Measurements from ENCODE around the gene ADARB1. TPM values are rescaled to one million over a fixed set of nuclear protein-coding genes. Genes with fewer than 3 reads are reported as not detected.

The ADARB1 gene
- total and polyA plus RNA-seq, 5 donors, result 9.1 to 23.8 (median 19.2) TPM

DNA sequence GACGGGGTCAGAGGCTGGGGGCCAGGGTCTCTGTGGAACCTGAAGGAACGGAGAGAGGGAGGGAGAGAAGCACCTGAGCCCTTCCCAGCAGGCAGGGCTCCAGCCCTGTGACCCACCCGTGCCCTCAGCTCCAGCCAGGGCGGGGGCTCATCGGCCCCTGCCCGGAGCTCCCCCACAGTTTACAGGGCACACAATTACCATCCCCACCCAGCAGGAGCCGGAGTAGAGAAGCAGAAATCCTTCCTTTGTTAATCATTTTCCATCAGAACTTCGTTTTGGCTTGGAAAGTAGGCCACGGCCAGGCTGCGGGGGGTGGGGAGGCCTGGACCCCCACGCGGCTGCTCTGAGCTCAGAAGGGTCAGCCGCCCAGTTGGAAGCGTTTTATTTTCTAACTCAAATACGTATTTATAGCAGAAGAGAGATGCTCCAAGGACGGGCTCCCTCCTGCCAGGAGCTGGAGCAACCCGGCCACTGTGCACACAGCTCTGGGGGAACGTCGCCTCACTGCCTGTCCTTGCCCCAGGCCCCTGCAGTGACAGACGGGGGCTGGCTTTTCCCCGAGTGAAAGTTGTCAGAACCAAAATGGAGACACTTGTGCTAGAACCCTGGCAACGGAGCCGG is 42.7 kb upstream of the ADARB1 start:
- Histone ChIP-seq H3K4me1 (ENCODE audit: control insufficient read depth, insufficient read depth, low read length) (peaks cover 13% of the 10 kb centered on the region), H3K27me3 (ENCODE audit: control insufficient read depth, insufficient read depth) (no peaks in the 10 kb centered on the region), H3K9me3 (ENCODE audit: control insufficient read depth, low read length) (no peaks in the 10 kb centered on the region), H3K4me3 (ENCODE audit: low read length) (no peak overlapping the region), H3K27ac (ENCODE audit: low read length) (no peak overlapping the region)
- intact Hi-C loops (cut with DNase I), result no loop called here
- ATAC-seq (no peak), DNase-seq (peak in 1 of 3 donors; percentile 39)
- 69% methylated on average over 23 of the region's 23 CpGs for WGBS

DNA sequence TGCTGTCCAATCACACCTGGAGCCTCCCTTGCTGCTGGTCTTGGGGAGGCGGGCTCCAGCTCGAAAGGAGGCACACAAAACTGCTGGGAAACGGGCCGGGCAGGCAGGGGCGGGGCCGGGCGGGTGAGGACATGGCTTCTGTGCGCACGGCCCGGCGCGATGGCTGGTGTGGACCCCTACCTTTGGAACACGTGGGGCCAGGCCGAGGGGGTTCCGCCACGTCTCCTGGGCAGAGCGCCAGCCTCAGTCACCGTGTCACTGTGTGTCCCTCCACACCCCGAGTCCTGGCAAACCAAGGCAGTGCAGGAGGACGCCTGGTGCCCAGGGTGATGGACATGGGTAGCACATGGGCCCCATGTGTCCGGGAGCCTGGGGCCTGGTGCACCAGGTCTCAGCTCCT is 42.0 kb upstream of the ADARB1 start:
- intact Hi-C loops (cut with DNase I), result no loop called here
- Histone ChIP-seq H3K27me3 (ENCODE audit: control insufficient read depth, insufficient read depth) (no peaks in the 10 kb centered on the region), H3K4me3 (ENCODE audit: low read length) (no peak overlapping the region), H3K27ac (ENCODE audit: low read length) (no peak overlapping the region), H3K4me1 (ENCODE audit: control insufficient read depth, insufficient read depth, low read length) (peaks cover 13% of the 10 kb centered on the region), H3K9me3 (ENCODE audit: control insufficient read depth, low read length) (no peaks in the 10 kb centered on the region)
- 82% methylated on average over 21 of the region's 21 CpGs for WGBS
- ATAC-seq (no peak), DNase-seq (peak in 2 of 3 donors; percentile 65 to 72)

DNA sequence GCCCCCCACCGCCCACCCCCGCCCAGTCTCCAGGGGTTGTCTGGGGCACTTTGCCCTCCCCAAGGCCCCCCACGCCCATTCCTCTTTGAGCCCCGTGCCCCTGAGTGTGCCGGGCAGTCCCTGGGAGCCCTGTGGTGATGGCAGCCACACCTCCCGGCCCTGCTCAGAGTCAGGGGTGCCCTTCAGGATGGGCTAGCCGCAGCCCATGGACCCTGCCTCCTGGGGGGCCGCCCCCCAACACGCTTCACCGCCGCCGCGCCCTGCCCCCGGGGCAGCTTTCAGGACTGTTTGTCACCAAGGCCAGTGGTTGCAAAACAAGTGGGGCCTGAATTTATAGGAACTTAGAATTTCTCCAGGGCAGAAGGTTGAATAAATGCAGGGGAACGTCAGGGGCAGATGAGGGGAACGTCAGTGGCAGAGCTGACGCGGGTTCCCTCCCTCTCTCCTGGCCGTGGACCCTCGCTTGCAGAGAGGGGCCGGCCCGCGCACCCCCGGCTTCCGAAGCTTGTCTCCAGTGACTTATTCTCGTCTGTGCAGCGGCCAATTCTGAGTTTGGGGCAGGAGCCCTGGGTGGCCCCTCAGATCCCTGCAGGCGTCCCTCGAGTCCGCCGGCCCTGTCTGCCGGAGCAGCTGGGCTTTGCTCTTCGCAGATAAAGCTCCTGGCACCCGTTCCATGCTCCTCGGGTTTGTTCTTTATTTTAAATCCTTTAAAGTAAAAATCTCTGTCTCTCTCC is 41.2 kb upstream of the ADARB1 start:
- peak; percentile 8 to 22 for ATAC-seq

DNA sequence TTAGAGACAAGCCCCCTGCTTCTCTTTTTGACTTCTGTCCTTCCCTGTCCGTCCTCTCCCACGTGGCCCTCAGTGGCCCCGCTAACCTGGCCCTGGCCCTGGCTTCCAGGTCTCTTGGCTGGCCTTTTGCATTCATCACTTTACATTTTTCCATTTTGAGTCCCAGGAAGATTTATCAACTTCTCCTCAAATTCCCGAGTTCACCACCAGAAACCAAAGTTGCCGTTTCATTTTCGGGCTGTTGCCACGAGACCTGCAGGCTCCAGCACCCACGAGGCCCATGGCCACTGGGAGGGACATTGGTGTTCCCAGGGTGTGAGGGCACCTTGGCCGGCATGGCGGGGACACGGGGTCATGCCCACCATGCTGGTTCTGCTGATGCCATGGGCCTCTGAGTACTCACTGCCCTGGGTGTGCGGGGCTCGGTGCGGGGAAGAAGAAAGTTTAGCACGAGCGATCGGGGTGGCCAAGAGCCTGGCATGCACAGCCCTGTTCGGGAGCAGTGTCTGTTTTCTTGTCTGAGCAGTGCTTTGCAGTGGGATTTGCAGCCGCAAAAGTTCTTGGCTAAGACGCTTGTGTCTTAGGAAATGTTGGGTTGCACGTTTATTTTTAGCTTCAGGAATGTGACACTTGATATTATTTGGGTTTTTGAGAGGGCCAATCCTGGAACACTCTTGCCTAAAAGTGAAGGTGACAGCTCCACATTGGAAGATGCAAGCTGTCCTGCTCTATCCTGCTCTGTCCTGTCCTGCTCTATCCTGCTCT is 40.4 kb upstream of the ADARB1 start:
- Histone ChIP-seq H3K4me1 (ENCODE audit: control insufficient read depth, insufficient read depth, low read length) (peaks cover 13% of the 10 kb centered on the region), H3K4me3 (ENCODE audit: low read length) (no peak overlapping the region), H3K27ac (ENCODE audit: low read length) (peak overlapping the region; percentile 50), H3K9me3 (ENCODE audit: control insufficient read depth, low read length) (no peaks in the 10 kb centered on the region), H3K27me3 (ENCODE audit: control insufficient read depth, insufficient read depth) (no peaks in the 10 kb centered on the region)
- 37% methylated on average over 21 of the region's 21 CpGs for WGBS
- ATAC-seq (peak; percentile 60 to 80), DNase-seq (peak in 1 of 3 donors; percentile 67)
- intact Hi-C loops (cut with DNase I), result no loop called here

More for the DNA sequence above, 41.2 kb upstream of the ADARB1 start:
- Histone ChIP-seq H3K4me3 (ENCODE audit: low read length) (no peak overlapping the region), H3K27me3 (ENCODE audit: control insufficient read depth, insufficient read depth) (no peaks in the 10 kb centered on the region), H3K9me3 (ENCODE audit: control insufficient read depth, low read length) (no peaks in the 10 kb centered on the region), H3K4me1 (ENCODE audit: control insufficient read depth, insufficient read depth, low read length) (peaks cover 13% of the 10 kb centered on the region), H3K27ac (ENCODE audit: low read length) (peak overlapping the region; percentile 22)
- intact Hi-C loops (cut with DNase I), result no loop called here
- 50% methylated on average over 35 of the region's 35 CpGs for WGBS
- DNase-seq, result peak in 2 of 3 donors; percentile 81 to 84

DNA sequence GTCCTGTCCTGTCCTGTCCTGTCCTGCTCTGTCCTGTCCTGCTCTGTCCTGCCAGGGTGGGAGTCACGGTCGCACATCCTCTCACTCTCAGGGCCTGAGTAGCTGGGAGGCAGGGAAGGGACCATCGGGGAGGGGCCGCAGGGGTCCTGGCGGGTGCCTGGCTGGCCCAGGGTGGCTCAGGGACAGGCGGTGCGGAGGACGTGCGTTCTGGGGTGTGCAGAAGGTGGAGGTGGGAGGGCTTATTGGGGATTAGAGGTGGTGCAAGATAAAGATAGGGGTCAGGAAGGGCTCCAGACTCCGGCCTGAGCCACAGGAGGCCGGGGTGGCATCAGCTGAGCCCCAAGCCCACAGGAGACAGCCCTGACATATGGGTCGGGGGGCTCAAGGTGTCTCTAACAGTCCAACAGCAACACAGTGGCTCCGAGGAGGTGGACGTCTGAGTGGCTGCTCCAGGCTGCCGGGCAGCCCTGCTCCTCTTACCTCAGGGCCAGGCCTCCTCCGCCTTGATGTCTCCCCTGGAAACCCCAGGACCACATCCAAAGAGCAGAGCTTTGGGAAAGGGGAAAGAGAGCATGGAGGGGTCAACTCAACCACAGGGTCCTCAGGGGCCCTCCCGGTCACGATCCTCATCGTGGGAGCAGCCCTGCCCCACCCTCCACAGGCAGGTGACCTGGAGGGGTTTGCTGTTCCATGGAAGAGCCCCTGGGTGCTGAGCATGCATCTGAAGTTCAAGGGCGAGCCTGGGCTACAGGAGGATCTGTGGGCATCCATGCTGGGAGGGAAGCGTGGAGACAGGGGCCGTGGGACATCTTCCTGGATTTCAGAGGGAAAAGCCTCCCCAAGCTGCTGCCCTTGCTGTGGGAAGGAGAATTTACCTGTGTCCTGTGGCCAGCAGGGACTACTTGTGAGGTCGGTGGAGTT is 39.6 kb upstream of the ADARB1 start:
- ATAC-seq, result peak in 1 of 2 donors; percentile 1
- Histone ChIP-seq H3K4me3 (ENCODE audit: low read length) (no peak overlapping the region), H3K27me3 (ENCODE audit: control insufficient read depth, insufficient read depth) (no peaks in the 10 kb centered on the region), H3K9me3 (ENCODE audit: control insufficient read depth, low read length) (no peaks in the 10 kb centered on the region), H3K4me1 (ENCODE audit: control insufficient read depth, insufficient read depth, low read length) (peaks cover 12% of the 10 kb centered on the region), H3K27ac (ENCODE audit: low read length) (peak overlapping the region; percentile 25)
- intact Hi-C loops (cut with DNase I), result no loop called here
- WGBS, result 76% methylated on average over 23 of the region's 23 CpGs
- DNase-seq, result peak in 2 of 3 donors; percentile 56 to 66

DNA sequence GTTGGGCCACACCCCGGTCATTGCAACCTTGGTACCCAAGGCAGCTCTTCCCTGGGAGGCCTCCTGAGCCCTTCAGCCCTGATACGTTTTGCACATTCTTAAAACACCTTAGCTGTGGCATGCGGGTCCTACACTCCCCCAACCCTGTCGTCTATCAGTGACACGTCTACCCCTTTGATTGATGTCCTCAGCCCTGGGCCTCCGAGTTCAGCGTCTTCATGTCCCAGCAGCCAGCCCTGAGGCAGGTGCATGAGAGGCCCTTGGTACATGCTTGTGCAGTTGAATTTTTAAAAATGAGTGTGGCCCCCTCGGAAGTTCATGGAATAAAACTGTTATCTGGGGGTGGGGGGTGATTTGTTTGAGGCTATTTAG is 38.9 kb upstream of the ADARB1 start:
- H3K27ac ChIP-seq (ENCODE audit: low read length), result no peak overlapping the region

DNA sequence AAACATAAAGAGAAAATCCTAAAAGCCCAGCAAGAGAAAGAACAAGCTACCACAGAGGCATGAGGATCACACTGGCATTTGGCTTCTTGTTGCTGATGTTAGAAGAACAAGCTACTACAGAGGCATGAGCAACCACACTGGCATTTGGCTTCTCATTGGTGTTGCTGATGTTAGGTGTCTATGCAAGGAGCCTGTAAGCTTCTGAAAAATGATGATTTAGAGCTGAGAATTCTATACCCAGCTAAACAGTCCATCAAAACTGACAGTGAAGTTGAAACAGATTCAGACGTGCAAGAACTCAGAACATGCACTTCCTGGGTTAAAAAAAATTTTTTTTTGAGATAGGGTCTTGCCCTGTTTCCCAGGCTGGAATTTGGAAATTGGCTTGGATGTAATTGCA is 37.8 kb upstream of the ADARB1 start:
- ATAC-seq (no peak), DNase-seq (no peak)
- no peak overlapping the region for H3K27ac ChIP-seq (ENCODE audit: low read length)
- no peaks in the 10 kb centered on the region for H3K27me3 ChIP-seq (ENCODE audit: control insufficient read depth, insufficient read depth)
- WGBS, result 61% methylated on average over 1 of the region's 1 CpG
- H3K4me3 ChIP-seq (ENCODE audit: low read length), result no peak overlapping the region
- intact Hi-C loops (cut with DNase I), result no loop called here
- H3K4me1 ChIP-seq (ENCODE audit: control insufficient read depth, insufficient read depth, low read length), result peaks cover 8% of the 10 kb centered on the region
- no peaks in the 10 kb centered on the region for H3K9me3 ChIP-seq (ENCODE audit: control insufficient read depth, low read length)

More for the DNA sequence above, 38.9 kb upstream of the ADARB1 start:
- H3K9me3 ChIP-seq (ENCODE audit: control insufficient read depth, low read length), result no peaks in the 10 kb centered on the region
- DNase-seq, result no peak
- H3K4me1 ChIP-seq (ENCODE audit: control insufficient read depth, insufficient read depth, low read length), result peaks cover 8% of the 10 kb centered on the region
- 76% methylated on average over 8 of the region's 8 CpGs for WGBS
- intact Hi-C loops (cut with DNase I), result no loop called here
- ATAC-seq, result no peak
- no peaks in the 10 kb centered on the region for H3K27me3 ChIP-seq (ENCODE audit: control insufficient read depth, insufficient read depth)
- H3K4me3 ChIP-seq (ENCODE audit: low read length), result no peak overlapping the region

DNA sequence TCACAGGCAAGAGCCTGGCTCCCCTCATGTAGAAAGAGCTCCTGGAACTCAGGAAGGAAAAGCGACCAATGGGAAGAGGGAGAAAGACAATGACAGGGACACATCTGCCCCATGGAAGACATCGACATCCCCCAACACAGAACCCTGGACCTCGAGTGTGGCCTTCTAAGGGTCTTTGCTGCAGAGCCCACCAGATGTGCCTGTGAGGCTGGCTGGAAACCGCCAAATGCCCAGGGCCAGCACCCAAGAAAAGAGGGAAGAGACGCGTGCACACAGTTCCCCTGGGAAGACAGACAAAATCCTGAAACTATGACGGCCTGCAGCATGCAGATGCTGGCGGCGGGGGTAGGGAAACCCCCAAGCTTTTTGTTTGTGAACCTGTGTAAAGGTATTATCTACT is 36.4 kb upstream of the ADARB1 start:
- H3K4me1 ChIP-seq (ENCODE audit: control insufficient read depth, insufficient read depth, low read length), result peaks cover 5% of the 10 kb centered on the region
- WGBS, result 93% methylated on average over 9 of the region's 9 CpGs
- no peak overlapping the region for H3K27ac ChIP-seq (ENCODE audit: low read length)
- no peak for ATAC-seq
- H3K27me3 ChIP-seq (ENCODE audit: control insufficient read depth, insufficient read depth), result no peaks in the 10 kb centered on the region
- intact Hi-C loops (cut with DNase I), result no loop called here
- no peak for DNase-seq
- H3K4me3 ChIP-seq (ENCODE audit: low read length), result no peak overlapping the region
- no peaks in the 10 kb centered on the region for H3K9me3 ChIP-seq (ENCODE audit: control insufficient read depth, low read length)

DNA sequence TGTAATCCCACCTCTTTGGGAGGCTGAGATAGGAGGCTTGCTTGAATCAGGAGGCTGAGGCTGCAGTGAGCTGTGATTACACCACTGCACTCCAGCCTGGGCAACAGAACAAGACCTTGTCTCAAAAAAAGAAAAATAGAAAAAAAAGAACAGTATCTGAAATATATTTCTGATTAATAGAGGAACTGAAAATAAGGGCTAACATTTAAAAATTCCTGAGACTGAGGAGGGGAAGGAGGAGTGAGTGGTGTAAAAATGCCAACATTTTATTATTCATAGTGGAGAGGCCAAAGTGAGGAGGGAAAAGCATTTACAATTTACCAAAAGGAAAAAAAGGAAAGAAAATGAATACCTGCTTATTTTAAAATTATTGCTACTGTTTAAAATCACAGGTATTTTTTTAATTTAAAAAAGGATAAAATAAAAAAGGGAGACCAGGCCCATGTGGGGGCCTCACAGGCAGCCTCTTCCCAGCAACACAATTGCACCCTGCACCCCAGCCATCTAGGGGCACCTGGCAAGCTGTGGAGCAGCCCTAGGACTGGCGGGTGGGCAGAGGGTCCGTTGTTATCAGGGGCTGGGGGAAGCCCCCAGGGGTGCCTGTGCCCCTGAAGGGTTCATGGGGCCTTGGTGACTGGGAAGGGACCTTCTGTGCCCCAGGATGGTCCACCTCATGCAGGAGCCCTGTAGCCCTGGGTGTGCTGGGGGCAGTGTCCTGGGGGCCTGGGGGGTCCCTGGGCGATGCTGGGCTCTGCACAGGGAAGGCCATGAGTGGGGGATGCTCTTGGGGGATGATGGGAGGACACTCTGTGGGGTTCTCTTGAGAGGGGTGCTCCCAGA is 34.8 kb upstream of the ADARB1 start:
- DNase-seq (no peak), ATAC-seq (no peak)
- Histone ChIP-seq H3K4me3 (ENCODE audit: low read length) (no peak overlapping the region), H3K9me3 (ENCODE audit: control insufficient read depth, low read length) (no peaks in the 10 kb centered on the region), H3K27ac (ENCODE audit: low read length) (no peak overlapping the region), H3K4me1 (ENCODE audit: control insufficient read depth, insufficient read depth, low read length) (peaks cover 2% of the 10 kb centered on the region), H3K27me3 (ENCODE audit: control insufficient read depth, insufficient read depth) (no peaks in the 10 kb centered on the region)
- intact Hi-C loops (cut with DNase I), result no loop called here
- WGBS, result 93% methylated on average over 3 of the region's 3 CpGs

DNA sequence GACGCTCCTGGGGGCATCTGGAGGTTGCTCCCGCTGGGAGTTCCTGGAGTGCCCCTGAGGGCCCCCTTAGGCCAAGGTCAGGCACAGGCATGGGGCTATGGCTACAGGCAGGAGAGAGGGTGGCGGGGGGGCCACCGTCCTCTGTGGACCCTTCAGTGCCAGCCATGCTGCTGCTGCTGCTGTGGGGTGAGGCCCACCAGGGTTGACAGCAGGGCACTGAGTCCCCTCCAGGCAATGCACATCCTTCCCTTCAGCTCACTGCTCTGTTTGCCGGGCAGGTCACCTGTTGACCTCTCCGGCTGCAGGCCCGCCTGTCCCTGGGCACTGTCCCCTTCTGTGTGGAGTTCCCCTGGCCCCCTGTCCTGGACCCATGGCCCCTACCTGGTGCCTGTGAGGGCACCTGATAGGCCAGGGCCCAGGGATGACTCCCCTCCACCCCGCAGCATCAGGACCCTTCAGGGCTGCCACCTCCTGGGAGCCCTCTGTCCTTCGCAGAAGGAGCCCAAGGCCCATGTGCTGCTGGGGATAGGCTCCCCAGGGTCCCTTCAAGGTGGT is 34.1 kb upstream of the ADARB1 start:
- no peak for ATAC-seq
- 94% methylated on average over 9 of the region's 9 CpGs for WGBS
- H3K9me3 ChIP-seq (ENCODE audit: control insufficient read depth, low read length), result no peaks in the 10 kb centered on the region
- no peaks in the 10 kb centered on the region for H3K4me1 ChIP-seq (ENCODE audit: control insufficient read depth, insufficient read depth, low read length)
- no peaks in the 10 kb centered on the region for H3K27me3 ChIP-seq (ENCODE audit: control insufficient read depth, insufficient read depth)
- DNase-seq, result no peak
- H3K4me3 ChIP-seq (ENCODE audit: low read length), result no peak overlapping the region
- intact Hi-C loops (cut with DNase I), result no loop called here
- H3K27ac ChIP-seq (ENCODE audit: low read length), result no peak overlapping the region
